HG03108 (cell line): Measurements from ENCODE around the gene IGFBP2.
"Not testable (repeated sequence)": the region's sequence is repeated elsewhere in the genome, so short reads cannot be mapped to it uniquely, and the experiment has no call there.

Experiments used
- ATAC-seq: cut with Tn5 transposase; IDR thresholded peaks from one replicate; pipeline ENCODE4 v1.9.1; 2021; ENCODE audit warnings: moderate library complexity; ENCODE audit not compliant: unreplicated experiment

IGFBP2 gene, protein sequence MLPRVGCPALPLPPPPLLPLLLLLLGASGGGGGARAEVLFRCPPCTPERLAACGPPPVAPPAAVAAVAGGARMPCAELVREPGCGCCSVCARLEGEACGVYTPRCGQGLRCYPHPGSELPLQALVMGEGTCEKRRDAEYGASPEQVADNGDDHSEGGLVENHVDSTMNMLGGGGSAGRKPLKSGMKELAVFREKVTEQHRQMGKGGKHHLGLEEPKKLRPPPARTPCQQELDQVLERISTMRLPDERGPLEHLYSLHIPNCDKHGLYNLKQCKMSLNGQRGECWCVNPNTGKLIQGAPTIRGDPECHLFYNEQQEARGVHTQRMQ

DNA sequence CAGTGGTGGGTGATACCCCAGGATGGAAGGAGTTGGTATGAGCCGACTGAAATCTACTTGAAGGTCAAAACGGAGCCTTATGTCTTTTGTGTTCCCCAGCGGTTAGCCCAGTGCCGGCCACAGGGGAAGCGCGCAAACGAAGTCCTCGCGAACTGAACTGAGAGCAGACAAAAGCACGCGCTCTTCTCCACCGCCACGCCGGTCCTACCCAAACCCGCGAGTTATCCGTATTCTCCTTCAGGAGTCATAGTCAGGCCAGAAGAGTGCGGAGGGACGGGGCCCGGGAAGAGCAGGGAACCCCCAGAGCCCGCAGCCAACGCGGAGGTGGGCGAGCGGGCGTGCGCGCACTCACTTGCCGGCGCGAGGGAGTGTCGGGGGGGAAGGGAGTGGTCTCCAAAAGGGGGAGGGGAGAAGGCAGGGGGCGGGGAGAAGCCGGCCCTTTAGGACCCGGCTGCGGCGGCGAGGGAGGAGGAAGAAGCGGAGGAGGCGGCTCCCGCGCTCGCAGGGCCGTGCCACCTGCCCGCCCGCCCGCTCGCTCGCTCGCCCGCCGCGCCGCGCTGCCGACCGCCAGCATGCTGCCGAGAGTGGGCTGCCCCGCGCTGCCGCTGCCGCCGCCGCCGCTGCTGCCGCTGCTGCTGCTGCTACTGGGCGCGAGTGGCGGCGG lies at the start of gene IGFBP2:
TSS of gene IGFBP2 (plus strand) at position 469 of the 664 bp plus-strand sequence. CDS start at position 573, 104 bp downstream.
- ATAC-seq: no peak

DNA sequence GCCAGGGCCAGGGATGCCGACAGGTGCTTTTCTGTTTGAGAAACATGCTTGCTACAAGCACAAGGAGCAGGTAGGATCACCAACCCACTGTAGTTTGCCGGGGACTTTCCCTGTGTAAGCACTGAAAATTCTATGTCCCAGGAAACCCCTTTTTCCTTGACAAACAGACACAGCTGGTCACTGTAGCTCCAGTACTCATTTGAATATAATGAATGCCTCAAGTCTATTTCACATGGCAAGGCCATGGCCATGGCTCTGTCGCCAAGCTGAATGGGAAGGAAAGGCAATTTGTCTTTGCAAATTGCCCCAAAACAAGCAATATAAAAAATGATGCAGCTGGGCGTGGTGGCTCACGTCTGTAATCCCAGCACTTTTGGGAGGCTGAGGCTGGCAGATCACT lies 49.6 kb upstream of the IGFBP2 start:
- no peak for ATAC-seq

DNA sequence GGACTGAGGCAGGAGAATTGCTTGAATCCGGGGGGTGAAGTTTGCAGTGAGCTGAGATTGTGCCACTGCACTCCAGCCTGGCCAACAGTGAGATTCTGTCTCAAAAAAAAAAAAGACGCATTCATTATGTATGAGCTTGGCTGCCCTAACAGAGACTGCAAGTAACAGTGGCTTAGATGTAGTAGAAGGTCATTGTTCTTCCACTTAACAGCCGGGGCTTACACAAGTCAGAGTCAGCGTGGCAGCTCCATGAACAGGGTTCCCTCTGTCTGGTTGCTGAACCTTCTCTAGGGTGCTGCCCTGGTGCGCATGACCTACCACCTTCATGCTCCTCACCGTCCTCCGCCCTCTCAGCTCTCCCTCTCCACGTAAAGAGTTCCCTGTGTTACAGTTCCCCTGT lies 49.1 kb upstream of the IGFBP2 start:
- ATAC-seq: no peak

DNA sequence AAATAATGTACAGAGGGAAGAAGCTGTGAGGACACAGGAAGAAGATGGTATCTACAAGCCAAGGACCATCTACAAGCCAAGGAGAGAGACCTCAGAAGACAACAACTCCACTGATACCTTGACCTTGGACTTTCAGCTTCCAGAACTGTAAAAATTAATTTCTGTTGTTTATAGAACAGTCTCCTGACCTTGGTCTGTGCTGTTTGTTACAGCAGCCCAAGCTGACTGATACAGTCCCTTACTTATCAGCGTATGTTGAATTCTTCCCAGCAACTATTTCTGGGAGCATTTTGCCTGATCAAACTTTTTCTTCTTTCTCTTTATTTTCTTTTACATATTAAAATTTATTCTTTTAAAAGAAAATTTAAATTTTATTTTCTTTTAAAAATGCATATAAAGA lies 47.8 kb upstream of the IGFBP2 start:
- ATAC-seq: no peak

DNA sequence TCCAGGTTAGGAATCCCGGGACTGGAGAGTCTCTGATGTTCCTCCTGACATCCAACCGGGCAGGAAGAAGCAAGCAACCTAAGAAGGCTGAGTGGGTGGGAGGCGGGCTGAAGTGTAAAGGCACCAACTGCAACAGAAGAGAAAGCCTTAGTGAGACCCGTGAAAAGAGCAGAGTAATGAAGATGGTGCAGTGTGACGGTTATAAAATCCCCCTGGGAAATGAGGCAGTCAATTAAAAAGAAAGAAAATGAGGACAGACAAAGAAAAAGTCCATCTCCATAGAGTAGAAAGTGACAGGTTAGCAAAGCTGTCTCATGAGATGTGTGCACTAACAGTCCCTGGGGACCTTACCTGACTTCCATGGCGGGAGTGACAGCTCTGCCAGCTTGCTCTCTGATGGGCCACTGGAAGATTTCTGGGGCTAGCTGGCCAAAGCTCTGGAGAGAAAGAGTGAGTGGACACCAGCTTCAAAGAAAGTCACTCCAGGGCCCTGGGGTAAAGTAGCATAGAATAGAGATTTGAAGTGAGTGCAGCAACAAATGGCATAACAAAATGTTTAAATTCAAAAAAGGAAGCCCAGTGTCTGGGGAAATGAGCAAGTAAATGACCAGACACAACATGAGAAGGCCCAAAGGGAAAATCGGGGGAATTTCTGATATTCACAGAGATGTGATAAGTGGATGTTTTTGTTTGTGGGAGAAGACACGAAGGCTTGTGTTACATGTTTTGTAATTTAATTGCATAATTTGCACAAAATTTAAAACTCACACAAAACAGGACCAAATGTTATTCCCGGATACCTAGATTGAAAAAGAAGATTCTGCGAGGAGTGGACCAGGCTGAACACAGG lies 44.1 kb upstream of the IGFBP2 start:
- no peak for ATAC-seq

DNA sequence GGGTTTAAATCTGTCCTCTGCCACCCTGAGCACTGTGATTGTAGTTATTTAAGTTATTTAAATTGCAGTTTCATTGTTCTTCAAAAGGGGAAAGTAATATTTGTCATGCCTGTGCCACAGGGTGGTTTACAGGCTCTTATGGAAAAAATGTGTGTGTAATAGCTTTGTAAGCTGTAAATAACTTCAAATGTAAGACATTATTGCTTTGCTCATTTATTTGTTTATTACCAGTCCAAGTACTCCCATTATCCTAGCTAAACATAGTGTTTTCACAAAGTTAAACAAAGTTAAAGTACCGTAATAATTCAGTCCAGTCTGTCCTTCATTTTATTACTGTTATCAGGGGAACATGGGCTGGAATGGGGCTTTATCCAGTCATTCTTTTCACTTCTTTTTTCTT lies 43.4 kb upstream of the IGFBP2 start:
- ATAC-seq: no peak

DNA sequence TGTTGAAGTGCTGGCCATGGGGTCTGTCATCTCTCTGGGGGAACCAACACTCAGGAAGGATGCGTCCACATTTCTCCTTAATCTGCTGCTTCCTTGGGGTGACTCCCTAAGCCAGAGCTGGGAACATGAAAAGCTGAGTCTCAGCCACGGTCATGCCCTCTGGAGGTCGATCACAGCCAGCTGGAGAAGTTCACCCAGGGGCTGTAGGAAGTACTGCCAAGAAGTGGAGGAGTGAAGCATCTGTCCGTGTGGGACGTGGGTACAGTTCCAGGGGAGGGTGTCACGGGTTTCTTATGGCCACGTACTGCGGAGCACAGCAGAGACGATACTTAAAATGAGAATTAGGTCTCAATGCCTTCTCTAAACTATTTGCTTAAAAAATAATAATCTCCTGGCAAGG lies 42.4 kb upstream of the IGFBP2 start:
- ATAC-seq: no peak

DNA sequence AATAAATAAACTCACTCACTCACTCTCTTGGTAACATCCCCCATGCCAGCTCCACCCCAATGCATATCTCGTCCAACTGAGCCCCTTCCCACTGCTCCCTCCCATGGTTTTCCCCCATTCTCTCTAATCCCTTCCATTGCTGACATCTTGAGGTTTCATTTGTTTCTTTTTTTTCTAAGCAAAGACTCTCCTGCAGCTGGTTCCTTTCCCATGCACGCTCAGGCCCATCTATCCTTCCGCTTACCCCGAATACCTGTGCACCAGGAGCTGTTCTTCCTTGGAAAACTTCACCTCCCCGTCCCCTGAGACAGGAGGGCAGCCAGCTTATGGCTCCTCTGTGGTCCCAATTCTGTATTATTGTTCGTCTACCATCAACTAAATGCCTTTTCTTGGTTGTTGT lies 41.7 kb upstream of the IGFBP2 start:
- ATAC-seq: no peak

DNA sequence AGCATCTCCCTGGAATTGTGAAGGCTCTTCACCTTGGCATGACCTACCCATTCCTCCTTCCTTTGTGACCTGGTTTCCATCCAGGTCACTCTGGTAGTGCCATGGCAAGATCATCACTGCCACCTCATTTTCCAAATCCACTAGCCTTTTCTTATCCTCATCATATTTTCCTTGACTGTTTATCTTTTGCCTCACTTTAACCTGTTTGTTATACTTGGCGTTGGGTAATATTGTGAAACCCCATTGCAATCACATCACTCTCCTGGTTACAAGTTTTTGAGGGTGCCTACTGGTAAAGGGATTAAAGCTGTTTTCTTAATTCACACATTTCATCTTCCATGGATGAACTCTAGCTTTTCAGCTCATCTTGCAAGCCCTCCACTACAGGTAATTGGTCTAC lies 39.1 kb upstream of the IGFBP2 start:
- ATAC-seq: no peak

DNA sequence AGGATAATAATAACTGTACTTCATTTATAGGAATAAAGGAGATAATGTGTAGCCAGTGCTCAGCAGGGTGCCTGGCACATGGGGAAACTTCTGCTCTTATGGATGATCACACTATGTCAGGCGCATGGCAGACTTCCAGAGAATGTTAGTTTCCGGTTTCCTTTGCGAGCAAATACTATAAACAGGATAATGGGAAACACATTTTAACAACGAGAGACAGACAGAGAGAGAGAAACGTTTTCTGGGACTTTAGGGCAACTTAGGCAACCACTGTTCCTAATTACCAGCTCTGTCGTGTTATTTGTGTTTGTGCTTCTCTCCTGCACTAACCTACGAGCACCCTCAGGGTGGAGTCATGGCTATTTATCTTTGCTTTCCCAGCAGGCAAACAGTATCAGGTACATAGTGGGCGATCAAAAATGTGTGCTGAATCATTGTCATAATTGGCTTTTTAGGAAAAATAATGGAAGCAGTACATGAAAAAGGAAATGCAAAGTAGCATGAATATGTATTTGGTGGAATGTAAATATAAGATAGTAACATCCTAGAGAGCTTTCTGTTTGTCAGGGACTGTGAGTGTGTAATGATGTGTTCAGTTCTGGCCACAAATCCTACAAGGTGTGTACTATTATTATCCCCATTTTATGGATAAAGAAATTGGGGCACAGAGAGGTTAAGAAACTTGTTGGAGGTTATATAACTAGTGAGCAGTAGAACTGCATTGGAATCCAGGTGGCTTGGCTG lies 36.8 kb upstream of the IGFBP2 start:
- ATAC-seq: no peak

DNA sequence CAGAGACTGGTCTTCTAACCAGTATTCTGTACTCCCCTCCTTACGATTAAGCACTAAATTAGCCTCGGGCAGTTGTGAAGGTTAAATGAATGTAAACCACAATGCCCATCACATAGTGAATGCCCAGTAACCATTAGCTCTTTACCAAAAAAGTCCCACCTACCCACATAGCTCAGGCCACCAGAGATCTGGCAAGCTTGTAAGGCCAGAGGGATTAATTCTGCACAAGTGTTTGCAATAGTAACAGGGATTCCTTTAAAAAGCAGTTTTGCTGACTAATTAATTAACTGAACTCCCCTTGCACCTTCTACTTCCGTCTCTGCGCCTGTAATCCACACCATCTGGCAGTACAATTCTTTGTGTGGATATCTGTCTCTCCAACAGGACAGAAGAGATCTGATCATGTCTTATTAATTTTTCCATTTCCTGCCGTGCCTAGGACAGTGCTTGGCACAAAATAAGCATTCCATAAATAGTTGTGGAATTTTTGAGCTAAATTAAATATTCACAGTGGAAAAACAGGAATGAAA lies 36.2 kb upstream of the IGFBP2 start:
- ATAC-seq: no peak

DNA sequence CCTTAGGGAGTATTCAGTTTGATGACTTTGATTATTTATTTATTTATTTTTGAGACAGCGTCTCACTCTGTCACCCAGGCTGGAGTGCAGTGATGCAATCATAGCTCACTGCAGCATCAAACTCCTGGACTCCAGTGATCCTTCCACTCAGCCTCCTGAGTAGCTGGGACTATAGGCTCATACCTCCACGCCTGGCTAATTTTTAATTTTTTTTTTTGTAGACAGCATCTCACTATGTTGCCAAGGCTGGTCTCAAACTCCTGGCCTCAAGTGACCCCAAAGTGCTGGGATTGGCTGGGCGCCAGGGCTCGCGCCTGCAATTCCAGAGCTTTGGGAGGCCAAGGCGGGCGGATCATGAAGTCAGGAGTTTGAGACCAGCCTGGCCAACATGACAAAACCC lies 35.4 kb upstream of the IGFBP2 start:
- not testable (repeated sequence) for ATAC-seq

DNA sequence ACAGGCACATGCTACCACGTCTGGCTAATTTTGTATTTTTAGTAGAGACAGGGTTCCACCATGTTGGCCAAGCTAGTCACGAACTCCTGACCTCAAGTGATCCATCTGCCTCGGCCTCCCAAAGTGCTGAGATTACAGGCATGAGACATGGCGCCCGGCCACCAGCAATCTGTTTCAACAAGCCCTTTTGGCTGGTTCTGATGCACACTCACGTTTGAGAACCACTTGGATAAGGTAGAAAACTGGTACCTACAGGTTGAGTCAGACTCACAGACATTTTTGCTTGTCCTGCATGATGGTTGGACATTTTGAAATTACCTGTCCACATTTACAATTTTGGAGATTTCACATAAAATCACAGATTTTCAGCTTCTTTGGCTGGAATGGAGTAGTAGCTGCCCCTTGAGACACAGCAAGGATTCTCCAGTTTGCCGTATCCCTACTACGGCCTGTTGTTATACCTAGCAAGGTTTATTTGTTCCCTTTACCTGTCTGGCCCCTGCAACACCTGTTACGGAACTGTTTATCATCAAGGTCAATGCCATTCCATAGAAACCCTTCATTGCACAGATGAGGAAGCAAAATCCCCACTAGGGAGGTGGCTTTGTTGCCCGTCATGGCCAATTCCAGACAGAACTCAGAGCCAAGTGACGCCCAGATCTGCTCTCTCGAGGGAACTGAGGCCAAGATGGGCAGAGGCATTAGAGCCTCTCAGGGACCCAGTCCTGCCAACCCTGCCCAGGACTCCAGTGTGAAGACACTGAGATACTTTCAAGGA lies 31.4 kb upstream of the IGFBP2 start:
- ATAC-seq: no peak

DNA sequence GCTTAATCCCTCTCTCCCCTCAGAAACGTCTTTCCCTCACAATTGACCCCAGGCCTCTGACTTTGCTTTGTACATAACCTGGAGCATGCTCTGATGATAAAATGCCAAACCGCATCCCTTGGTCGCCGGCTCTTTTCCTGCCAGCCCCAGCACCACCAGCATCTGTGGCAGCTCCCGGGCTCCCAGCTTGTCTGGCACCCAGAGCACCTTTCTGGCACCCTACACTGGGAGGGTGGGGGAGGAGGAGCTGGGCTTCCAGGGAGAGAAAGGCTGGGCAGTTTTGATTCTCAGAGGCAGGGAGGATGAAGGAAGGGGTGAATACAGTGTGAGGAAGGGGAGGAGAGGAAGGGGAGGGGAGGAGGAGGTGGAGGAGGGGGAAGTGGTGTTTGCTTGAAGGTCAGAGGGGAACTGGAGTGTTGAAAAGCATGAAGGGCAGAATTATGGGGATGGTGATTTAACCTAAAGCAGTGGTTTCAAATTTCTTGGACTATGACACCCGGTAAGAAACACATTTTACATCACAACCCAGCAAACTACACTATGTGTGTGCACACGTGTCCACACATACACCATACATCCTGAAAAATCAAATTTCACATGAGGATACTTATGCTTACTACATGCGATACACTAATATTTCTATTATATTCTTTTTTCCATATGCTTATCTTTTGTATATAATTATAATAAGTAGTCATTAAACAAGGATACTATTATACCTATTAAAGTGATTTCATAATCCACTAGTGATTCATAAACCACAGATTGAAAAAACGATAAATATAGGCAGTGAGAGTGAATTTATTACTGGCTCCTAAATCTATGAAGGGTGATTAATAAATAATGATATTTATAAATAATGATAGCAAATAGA lies 30.0 kb upstream of the IGFBP2 start:
- ATAC-seq: no peak

DNA sequence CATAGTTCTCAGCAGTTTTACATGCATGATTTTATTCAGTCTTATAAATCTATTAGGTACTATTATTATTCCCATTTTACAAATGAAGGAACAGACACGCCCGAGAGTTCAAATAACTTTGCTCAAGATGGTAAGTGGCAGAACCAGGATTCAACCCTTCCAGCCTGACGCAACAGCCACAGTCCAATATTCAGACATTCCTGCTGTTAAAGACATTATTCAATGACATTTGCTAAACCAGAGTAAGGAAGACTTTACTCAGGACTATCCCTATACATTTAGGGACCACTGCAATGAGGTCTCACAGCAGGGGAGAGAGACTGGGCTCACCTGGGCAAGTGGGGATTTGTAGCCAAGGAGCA lies 29.4 kb upstream of the IGFBP2 start:
- ATAC-seq: no peak

DNA sequence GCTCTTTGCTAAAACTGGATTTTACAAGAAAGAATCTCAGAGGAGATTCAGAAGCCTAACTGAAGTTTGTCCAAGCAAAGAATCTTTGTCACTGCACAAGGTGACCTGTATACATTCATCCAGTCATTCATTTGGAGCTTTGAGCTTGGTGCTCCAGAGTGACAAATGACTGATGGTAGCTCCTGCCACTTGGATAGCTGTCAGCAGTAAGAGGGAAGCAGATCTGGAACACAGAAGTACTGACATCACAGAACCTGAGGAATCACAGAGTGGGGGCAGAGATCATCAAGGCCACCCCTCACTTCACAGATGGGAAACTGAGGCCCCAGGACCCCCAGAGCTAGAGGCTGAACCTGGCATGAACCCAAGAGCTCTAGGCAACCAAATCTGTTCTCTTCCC lies 28.8 kb upstream of the IGFBP2 start:
- ATAC-seq: no peak

DNA sequence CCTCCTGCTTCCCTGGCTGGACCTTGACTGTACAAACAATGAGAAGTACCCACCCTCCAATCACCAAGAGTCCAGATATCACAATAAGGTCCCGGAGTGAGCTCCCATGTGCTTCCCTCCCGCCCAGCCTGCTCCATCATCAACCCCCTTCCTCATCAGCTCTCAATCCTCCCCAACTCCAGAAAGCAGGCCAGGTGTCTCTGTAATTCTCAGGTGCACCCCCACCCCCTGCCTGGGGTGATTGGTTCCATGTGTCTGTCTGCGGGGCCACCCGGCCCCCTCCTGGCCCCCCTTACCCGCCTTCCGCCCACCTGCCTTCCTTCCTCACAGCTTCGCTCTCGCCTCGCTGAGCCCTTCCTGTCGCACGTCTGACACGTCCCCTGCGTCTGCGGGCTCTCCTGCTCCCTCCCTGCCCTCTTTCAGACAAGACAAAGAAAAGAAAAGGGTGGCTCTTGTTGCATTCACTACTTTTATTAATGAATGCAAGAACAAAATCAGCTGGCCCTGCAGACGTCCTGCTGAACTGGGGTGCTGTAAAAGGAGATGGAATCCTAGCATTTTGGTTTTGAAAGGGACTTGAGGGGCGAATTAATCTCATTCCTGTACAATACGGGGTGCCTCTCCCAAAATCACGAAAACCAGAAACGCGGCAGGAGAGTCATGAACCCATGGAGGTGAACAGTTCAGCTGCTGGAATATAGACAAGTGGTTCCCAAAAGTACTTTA lies 26.5 kb upstream of the IGFBP2 start:
- peak; percentile 94 for ATAC-seq

DNA sequence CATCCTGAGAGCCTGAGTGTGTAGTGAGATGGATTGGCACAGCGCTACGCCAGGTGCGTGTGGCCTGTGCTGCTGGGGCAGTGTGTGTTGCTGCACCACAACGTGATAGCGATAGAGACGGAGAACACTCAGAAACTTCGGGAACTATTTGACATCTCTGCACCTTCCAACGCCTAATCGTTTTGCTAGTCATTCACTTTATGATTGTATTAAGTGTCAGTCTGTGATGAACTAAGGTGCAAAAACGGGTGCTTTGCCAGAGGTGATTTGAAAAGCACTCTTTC lies 26.0 kb upstream of the IGFBP2 start:
- no peak for ATAC-seq

DNA sequence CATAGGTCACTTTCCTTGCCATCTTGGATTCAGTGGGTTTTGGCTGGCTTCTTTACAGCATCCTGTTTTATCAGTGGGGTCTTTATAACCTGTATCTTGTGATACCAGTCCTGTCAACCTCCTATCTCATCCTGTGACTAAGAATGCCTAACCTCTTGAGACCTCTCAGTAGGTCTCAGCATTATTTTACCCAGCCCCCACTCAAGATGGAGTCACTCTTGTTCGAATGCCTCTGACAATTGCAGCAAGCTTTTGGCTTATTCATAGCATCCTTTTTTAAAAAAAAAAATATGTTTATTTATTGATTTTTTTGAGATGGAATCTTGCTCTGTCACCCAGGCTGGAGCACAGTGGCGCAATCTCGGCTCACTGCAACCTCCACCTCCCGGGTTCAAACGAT lies 24.7 kb upstream of the IGFBP2 start:
- ATAC-seq: no peak
